Iris pigment epithelial cell (primary cell): ENCODE data around the gene NDUFB11.

Experiments used
- DNase-seq: peaks from one replicate; pipeline ENCODE4 v3.0.0-alpha.2; 2011; ENCODE audit warnings: low read depth

The NDUFB11 gene

GRCh38 chrX:47144626-47145394, at the start of gene NDUFB11, which contains the start of gene RBM10:
NDUFB11 (minus strand) TSS chrX:47144702; CDS start chrX:47144679, 23 bp downstream.
RBM10 (plus strand) TSS chrX:47145221; CDS start chrX:47147482, 2,261 bp downstream.
- DNase-seq = peak; percentile 95

- peak; percentile 96 for DNase-seq
These were observed 49.1 kb upstream of the NDUFB11 start, which contains the start of gene UBA1 for GRCh38 chrX:47193475-47194193. UBA1 (plus strand) TSS chrX:47193829; CDS start chrX:47198803, 4,974 bp downstream.

GRCh38 chrX:47191806-47192401, 47.4 kb upstream of the NDUFB11 start:
- no peak for DNase-seq

- peak; percentile 11 for DNase-seq
These were observed 46.8 kb upstream of the NDUFB11 start for GRCh38 chrX:47191331-47191730.

- DNase-seq = peak; percentile 91
These were observed 46.2 kb upstream of the NDUFB11 start for GRCh38 chrX:47190445-47191269.

- peak; percentile 13 for DNase-seq
These were observed 45.4 kb upstream of the NDUFB11 start for GRCh38 chrX:47189906-47190305.

- no peak for DNase-seq
These were observed 42.7 kb upstream of the NDUFB11 start for GRCh38 chrX:47187106-47187677.

- no peak for DNase-seq
These were observed 41.7 kb upstream of the NDUFB11 start for GRCh38 chrX:47186096-47186740.

- no peak for DNase-seq
These were observed 40.7 kb upstream of the NDUFB11 start for GRCh38 chrX:47185241-47185640.

GRCh38 chrX:47184486-47184885, 40.0 kb upstream of the NDUFB11 start:
- DNase-seq = no peak

- DNase-seq = no peak
These were observed 37.7 kb upstream of the NDUFB11 start for GRCh38 chrX:47182106-47182700.

- DNase-seq = no peak
These were observed 36.8 kb upstream of the NDUFB11 start for GRCh38 chrX:47181301-47181700.

- DNase-seq = no peak
These were observed 35.8 kb upstream of the NDUFB11 start for GRCh38 chrX:47180346-47180745.

- DNase-seq = no peak
These were observed 35.4 kb upstream of the NDUFB11 start for GRCh38 chrX:47179928-47180255.

GRCh38 chrX:47179221-47179927, 34.9 kb upstream of the NDUFB11 start:
- peak; percentile 31 for DNase-seq

GRCh38 chrX:47178337-47178736, 33.8 kb upstream of the NDUFB11 start:
- DNase-seq = no peak

GRCh38 chrX:47177079-47177478, 32.6 kb upstream of the NDUFB11 start:
- DNase-seq = no peak

- DNase-seq = no peak
These were observed 31.7 kb upstream of the NDUFB11 start for GRCh38 chrX:47176101-47176740.

- DNase-seq = no peak
These were observed 31.1 kb upstream of the NDUFB11 start for GRCh38 chrX:47175588-47175980.
